GM21447 (cell line): ENCODE data around the gene CYTH3.
"Not testable (repeated sequence)": the region's sequence is repeated elsewhere in the genome, so short reads cannot be mapped to it uniquely, and the experiment has no call there.

Experiments
- ATAC-seq: cut with Tn5 transposase; IDR thresholded peaks from one replicate; pipeline ENCODE4 v1.9.1; 2021; ENCODE audit not compliant: unreplicated experiment

The CYTH3 gene

DNA sequence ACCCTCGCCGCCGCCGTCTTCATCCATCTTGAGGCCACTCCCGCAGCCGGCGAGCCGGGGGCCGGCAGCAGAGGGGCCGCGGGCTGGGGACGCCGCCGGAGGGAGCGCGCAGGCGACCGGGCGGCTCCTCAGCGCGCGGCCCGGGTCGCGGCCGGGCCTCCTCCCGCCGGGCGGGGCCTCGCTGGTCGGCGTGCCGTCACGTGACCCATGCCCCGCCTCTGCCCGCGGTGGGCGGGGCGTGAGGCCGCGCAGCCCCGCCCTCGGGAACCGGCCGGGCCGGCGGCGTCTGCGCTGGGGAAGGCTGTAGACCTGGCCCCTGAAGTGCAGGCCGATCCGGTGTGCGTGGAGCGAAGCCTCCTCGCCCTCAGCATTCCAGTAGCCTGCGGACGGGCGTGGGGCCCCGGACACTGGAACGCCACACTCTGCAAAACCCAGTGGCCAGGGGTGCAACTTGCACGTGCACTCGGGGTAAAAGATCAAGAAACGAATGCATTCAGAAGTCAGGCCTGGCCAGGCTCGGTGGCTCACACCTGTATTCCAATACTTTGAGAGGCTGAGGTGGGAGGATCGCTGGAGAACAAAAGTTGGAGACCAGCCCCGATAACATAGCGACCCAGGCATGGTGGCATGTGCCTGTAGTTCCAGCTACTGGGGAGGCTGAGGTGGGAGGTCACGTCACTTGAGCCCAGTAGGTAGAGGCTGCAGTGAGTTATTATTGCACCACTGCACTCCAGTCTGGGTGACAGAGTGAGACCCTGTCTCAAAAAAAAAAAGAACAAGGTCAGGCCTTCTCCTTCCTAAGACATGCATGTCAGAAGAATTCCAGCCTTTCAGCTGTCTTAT lies at the start of gene CYTH3:
Gene CYTH3, minus strand, starts transcription at position 144 of the 843 bp plus-strand sequence. Its CDS starts 117 bp downstream, at position 27.
- ATAC-seq = peak; percentile 71

DNA sequence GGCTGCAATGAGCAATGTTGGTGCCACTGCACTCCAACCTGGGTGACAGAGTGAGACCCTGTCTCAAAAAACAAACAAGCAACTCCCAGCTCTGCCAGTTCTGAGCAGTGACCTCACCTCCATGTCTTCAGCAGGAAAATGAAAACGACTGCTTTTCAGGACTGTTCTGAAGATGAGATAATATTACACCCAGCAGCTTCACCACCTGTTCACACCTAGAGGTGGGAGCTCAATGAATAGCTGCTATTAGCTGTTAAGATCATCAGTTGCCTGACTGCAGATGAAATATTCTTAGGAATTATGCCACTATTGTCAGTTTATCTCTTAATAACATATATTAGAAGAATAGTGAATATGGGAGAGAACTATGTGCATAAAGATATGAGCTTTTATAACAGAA lies 48.4 kb upstream of the CYTH3 start:
- no peak for ATAC-seq

DNA sequence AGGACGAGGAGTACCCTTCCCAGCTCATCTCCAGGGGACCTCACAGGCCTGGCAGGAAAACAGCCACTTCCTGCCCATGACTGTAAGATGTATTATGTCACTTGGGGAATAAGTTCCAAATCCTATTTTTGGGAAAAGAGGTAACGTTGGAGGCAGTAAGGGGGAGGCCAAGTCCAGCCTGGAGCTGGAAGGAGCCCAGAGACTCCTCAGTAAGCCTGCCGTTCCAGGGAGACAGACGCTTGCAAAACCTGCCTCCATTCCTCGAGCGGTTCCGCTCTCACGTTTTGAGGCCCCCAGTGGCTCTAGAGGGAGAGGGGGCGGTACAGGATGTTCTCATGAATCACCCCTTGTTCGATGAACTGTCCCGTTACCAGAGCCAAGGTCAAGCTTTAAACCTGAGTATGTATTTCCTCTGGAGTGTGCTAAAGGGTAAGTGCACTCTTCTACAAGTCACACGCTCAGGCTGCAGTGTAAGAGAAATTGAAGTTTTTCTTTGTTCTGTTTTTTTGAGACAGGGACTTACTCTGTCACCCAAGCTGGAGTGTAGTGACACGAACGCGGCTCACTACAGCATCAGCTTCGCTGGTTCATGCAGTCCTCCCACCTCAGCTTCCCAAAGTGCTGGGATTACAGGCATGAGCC lies 45.5 kb upstream of the CYTH3 start:
- no peak for ATAC-seq

DNA sequence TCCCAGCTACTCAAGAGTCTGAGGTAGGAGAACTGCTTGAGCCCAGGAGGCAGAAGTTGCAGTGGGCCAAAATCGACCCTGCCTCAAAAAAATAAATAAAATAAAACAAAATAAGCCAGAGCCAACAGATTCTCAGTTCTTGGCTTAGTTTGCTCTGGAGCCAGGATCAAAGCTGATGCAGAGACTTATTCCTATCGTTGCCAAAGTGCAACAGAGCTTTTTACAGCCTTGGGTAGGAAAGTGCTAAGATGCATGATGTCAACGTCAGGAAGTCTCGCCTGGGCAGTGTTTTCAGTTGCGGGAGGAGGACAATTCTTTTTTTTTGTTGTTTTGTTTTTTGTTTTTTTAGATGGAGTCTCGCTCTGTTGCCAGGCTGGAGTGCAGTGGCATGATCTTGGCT lies 43.8 kb upstream of the CYTH3 start:
- ATAC-seq = no peak

- no peak for ATAC-seq
Measured at GRCh38 chr7:6315746-6316145, 43.3 kb upstream of the CYTH3 start.

DNA sequence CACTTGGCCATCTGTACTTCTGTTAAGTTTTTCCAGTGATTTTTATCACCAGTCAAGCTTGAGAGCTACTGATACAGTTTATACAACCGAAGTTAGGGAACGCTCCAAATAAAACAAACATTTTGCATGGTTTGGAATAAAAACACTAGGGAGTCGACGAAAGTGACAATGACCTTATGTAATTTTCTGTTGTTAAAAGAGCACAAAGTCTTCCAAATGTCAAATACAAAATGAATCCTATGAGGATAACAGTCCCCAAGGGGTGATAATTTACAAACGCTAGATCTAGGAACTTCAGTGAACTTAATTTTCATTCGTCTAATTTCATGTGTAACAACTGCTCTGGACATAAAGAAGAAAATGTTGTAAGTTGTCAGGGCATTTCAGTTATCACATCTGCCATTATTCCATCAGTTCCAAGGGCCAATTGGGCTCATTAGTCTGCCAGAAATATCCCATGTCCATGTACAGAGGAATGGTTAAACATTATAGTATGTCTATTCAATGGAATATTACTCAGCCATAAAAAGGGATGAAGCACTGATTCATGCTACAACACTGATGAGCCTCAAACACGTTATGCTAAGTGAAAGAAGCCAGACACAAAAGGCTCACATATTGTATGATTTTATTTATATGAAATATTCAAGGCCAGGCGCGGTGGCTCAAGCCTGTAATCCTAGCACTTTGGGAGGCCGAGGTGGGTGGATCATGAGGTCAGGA lies 38.0 kb upstream of the CYTH3 start:
- no peak for ATAC-seq

DNA sequence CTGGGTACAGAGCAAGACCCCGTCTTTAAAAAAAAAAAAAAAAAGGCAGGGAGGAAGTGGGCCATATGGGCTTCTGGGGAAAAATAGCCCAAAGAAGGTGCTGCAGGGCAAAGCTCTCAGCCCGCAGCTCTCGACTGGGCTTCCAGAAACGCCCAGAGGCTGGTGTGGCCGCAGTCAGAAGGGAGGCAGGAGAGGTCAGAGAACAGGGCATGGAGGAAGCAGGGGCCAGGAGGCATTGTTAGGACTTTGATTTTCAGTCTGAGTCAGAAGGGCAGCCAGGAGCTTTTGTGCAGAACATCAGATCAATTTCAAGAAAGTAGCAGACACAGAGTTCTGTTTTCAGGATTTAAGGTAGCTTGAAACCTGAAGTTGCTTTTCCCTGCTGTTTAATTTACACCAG lies 35.3 kb upstream of the CYTH3 start:
- no peak for ATAC-seq

- ATAC-seq = no peak
Measured at GRCh38 chr7:6306471-6306870, 34.0 kb upstream of the CYTH3 start.

DNA sequence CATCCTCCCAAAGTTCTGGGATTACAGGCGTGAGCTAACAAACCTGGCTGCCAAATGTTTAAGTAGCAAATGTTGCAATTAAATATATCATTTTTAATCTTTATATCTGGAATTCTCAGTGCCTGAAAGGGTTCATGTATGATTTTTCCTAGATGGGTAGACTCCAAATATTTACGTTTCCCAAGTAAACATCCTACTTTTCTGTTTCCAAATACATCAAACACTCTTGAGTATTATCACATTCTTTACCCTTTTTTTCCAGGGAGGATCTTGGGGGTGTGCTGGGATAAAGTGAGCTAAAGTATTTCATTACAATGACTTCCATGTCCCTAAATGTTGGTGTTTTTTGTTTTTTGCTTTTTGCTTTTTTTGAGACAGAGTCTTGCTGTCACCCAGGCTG lies 32.9 kb upstream of the CYTH3 start:
- ATAC-seq = no peak

- not testable (repeated sequence) for ATAC-seq
Measured at GRCh38 chr7:6301446-6301845, 29.0 kb upstream of the CYTH3 start.

GRCh38 chr7:6299774-6300173 lies 27.4 kb upstream of the CYTH3 start:
- ATAC-seq = no peak

DNA sequence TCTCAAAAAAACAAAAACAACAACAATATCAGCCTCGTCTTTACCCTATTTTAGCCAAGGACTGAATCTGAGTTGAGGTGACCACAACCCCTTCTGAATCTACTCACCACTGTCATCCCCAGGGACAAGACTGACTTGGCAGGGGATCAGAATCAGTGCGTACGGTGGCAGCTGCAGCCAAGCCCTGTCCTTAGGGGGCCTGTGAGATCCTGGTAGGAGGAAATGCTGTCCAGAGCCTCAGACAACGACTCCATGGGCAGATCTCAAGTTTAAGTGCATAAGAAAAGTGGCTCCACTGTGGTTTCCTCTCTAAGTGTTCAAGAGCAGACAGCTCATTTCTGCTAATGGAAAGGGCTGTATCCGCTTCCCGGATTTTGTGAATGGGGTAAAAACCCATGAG lies 22.4 kb upstream of the CYTH3 start:
- ATAC-seq = no peak

DNA sequence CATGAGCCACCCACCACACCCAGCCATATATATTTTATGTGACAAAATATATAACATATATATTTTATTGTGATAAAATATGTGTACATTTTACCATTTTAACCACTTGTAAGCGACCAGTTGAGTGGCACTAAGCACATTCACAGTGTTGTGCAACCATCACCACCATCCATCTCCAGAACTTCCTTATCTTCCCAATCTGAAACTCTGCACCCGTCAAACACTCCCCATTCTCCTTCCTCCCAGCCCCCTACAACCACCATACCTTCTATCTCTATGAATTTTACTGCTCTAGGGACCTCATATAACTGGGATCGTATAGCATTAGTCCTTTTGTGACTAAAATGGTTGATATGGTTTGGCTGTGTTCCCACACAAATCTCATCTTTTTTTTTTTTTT lies 20.8 kb upstream of the CYTH3 start:
- no peak for ATAC-seq

GRCh38 chr7:6291941-6292340 lies 19.5 kb upstream of the CYTH3 start:
- ATAC-seq = not testable (repeated sequence)

GRCh38 chr7:6291531-6291930 lies 19.1 kb upstream of the CYTH3 start:
- no peak for ATAC-seq

DNA sequence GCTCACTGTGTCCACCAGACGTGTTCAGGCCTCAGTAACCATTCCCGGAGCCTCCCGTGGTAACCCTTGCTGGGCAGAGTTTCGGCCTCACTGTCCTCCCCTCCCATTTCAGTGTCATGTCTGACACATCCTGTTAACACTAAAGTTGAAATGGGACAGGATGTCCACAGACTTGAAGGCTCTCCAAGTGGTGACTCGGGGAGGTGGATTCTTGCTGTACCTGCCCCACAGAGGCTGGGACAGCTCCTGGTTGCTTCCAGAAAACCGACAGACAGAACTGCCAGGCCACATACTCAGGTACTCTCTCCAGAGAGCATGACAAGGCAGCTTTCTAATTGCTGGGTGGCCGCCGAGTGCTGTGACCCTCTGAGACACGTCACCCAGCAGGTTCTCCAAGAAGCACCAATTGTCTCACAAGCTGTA lies 17.9 kb upstream of the CYTH3 start:
- no peak for ATAC-seq

DNA sequence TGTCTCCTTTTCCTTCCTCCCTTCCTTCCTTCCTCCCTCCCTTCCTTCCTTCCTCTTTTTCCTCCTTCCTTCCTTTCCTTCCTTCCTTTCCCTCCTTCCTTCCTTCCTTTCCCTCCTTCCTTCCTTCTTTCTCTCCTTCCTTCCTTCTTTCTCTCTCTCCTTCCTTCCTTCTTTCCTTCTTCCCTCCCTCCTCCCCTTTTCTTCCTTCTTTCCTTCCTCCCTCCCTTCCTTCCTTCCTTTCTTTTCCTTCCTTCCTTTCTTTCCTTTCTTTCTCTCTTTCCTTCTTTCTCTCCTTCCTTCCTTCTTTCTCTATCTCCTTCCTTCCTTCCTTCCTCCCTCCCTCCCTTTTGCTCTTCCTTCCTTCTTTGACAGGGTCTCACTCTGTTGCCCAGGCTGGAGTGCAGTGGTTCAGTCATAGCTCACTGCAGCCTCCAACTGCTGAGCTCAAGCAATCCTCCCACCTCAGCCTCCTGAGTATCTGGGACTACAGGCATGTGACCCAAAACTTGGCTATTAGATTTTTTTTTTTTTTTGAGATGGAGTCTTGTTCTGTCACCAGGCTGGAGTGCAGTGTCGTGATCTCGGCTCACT lies 15.9 kb upstream of the CYTH3 start:
- no peak for ATAC-seq

DNA sequence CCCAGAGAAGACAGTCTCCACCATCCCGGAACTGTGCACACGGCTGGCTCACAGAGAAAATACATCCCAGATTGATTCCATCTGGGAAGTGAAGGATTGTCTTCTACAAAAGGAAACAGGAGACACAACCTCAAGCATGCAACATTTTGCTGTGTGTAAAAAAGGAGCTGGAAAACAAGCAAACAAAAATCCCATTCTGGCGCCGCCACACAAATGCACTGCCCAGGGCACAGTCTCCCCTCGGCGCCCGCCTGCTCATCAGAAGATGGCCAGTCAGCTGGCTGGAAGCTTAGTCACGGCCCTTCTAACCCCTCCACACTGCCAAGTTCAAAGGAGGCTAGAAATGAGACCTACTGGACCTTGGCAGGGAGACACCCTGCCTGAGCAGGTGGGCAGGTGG lies 14.1 kb upstream of the CYTH3 start:
- no peak for ATAC-seq

DNA sequence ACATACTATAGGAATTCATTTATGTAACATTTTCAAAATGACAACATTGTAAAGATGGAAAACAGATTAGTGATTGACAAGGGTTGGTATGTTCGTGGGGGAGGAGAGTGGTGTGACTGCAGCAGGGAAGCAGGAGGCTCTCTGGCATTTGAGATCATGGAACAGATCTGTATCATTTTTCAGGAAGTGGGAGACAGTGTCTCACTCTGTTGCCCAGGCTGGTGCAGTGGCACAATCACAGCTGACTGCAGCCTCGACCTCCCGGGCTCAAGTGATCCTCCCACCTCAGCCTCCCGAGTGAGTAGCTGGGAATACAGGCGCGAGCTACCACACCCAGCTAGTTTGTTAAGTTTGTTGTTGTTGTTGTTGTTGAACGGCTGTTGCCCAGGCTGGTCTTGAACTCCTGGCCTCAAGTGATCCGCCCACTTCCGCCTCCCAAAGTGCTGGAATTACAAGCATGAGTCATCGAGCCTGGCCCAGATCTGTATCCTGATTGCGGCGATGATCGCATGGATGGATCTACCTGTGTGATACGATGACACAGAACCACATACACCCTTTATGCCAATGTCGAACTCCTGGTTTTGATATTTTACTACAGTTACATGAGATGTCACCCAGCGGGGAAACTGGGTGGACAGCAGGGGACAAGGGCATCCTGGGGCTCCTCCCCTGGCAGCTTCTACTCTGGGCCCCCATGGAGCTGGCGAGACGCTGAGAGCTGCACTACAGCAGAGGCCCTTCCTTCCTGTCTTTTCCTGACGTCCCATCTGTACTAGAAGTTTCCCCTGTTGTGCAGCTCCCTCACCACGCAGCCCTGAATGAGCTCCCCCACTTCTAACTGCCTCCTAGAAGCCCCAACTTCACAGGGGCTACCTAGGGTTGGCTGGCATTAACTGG lies 12.3 kb upstream of the CYTH3 start:
- ATAC-seq = no peak

- ATAC-seq = no peak
Measured at GRCh38 chr7:6284055-6284400, 11.6 kb upstream of the CYTH3 start.
